GM12801 (cell line): ENCODE data around the gene DCDC2B.

ENCODE experiments used
- TF ChIP-seq, protein P1 (sequence below): IDR thresholded peaks from one replicate; pipeline ENCODE4 v1.5.1; 2011; ENCODE audit warnings: control low read depth; ENCODE audit not compliant: insufficient read length; ENCODE audit errors: extremely low read depth

The DCDC2B gene

GRCh38 chr1:32257227-32257508, 48.3 kb downstream of the DCDC2B start:
- TF ChIP-seq, protein P1, sequence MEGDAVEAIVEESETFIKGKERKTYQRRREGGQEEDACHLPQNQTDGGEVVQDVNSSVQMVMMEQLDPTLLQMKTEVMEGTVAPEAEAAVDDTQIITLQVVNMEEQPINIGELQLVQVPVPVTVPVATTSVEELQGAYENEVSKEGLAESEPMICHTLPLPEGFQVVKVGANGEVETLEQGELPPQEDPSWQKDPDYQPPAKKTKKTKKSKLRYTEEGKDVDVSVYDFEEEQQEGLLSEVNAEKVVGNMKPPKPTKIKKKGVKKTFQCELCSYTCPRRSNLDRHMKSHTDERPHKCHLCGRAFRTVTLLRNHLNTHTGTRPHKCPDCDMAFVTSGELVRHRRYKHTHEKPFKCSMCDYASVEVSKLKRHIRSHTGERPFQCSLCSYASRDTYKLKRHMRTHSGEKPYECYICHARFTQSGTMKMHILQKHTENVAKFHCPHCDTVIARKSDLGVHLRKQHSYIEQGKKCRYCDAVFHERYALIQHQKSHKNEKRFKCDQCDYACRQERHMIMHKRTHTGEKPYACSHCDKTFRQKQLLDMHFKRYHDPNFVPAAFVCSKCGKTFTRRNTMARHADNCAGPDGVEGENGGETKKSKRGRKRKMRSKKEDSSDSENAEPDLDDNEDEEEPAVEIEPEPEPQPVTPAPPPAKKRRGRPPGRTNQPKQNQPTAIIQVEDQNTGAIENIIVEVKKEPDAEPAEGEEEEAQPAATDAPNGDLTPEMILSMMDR: no peak

- TF ChIP-seq, protein P1: no peak
These were observed 54.9 kb downstream of the DCDC2B start for GRCh38 chr1:32263744-32264143.
